ENCODE measurements around the gene FAM219A. TPM values are rescaled to one million over a fixed set of nuclear protein-coding genes. Genes with fewer than 3 reads are reported as not detected.

Gene FAM219A
- total RNA-seq, 1 donor: 7.0 TPM

- no peak for TF ChIP-seq CTCF (IDR thresholded peaks at IDR 0.05; ENCODE audit: insufficient read depth, low read length)
- H3K4me3 ChIP-seq (ENCODE audit: low read depth, low read length): no peak overlapping the region
These were observed 7.2 kb downstream of the FAM219A start for GRCh38 chr9:34451135-34451534.

GRCh38 chr9:34450644-34451043, 7.7 kb downstream of the FAM219A start:
- no peak for DNase-seq (ENCODE audit: low read depth)
- no peak overlapping the region for H3K4me3 ChIP-seq (ENCODE audit: low read depth, low read length)
- no peak for TF ChIP-seq CTCF (IDR thresholded peaks at IDR 0.05; ENCODE audit: insufficient read depth, low read length)

More at GRCh38 chr9:34451135-34451534, 7.2 kb downstream of the FAM219A start:
- DNase-seq (ENCODE audit: low read depth): peak; percentile 21

GRCh38 chr9:34446951-34447350, 11.4 kb downstream of the FAM219A start:
- no peak for DNase-seq (ENCODE audit: low read depth)
- H3K4me3 ChIP-seq (ENCODE audit: low read depth, low read length): no peak overlapping the region
- no peak for TF ChIP-seq CTCF (IDR thresholded peaks at IDR 0.05; ENCODE audit: insufficient read depth, low read length)

GRCh38 chr9:34446468-34446891, 11.9 kb downstream of the FAM219A start:
- no peak overlapping the region for H3K4me3 ChIP-seq (ENCODE audit: low read depth, low read length)
- no peak for TF ChIP-seq CTCF (IDR thresholded peaks at IDR 0.05; ENCODE audit: insufficient read depth, low read length)
- DNase-seq (ENCODE audit: low read depth): peak; percentile 43

GRCh38 chr9:34443976-34444375, 14.4 kb downstream of the FAM219A start:
- no peak for TF ChIP-seq CTCF (IDR thresholded peaks at IDR 0.05; ENCODE audit: insufficient read depth, low read length)
- H3K4me3 ChIP-seq (ENCODE audit: low read depth, low read length): no peak overlapping the region
- DNase-seq (ENCODE audit: low read depth): no peak

GRCh38 chr9:34443533-34443932, 14.8 kb downstream of the FAM219A start:
- TF ChIP-seq CTCF (IDR thresholded peaks at IDR 0.05; ENCODE audit: insufficient read depth, low read length): no peak
- H3K4me3 ChIP-seq (ENCODE audit: low read depth, low read length): no peak overlapping the region
- no peak for DNase-seq (ENCODE audit: low read depth)

GRCh38 chr9:34442770-34443169, 15.6 kb downstream of the FAM219A start:
- no peak overlapping the region for H3K4me3 ChIP-seq (ENCODE audit: low read depth, low read length)
- DNase-seq (ENCODE audit: low read depth): no peak
- no peak for TF ChIP-seq CTCF (IDR thresholded peaks at IDR 0.05; ENCODE audit: insufficient read depth, low read length)

All from fibroblast of the aortic adventitia (primary cell).